ENCODE results near the gene CRNKL1. TPM values are rescaled to one million over a fixed set of nuclear protein-coding genes. Genes with fewer than 3 reads are reported as not detected.
"Not testable (repeated sequence)": the region's sequence is repeated elsewhere in the genome, so short reads cannot be mapped to it uniquely, and the experiment has no call there.

The CRNKL1 gene
- total RNA-seq, 2 experiments from 2014 or later: 13.9 to 20.0 TPM

GRCh38 chr20:20009784-20010253 is 42.4 kb downstream of the CRNKL1 start:
- intact Hi-C loops (cut with micrococcal nuclease; ENCODE audit: unreplicated experiment): no loop called here
- POLR2A ChIA-PET: no interaction called here

DNA sequence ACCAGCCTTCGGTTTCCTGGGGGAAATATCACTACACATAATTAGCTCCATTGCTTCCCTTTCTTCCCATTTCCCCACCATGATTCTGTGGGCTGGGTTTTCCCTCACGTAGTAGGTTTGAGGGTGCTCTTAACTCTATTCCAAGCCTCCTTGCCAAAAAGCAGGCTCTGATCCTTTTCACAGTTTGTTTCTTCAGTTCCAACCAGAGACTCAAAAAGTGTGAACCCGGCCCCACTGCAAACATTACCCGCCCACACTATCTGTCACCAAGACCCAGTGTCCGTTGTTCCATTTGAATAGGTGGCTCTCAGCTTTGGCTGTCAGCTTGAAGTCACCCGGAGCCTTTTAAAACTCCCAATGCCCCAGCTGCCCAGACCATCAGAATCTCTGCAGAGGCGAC is 46.9 kb downstream of the CRNKL1 start:
- no peak overlapping the region for H3K27ac ChIP-seq (ENCODE audit: low read depth, low read length, poor library complexity, severe bottlenecking)
- BruUV-seq (replicated peaks): no TSS peak
- POLR2A ChIA-PET: interaction anchor here (1.7 kb wide), 1 partner anchor 12 kb away, joined by 4 read pairs; the partner anchor contains the start of gene NAA20
- no peaks in the 10 kb centered on the region for H4K20me1 ChIP-seq (ENCODE audit: insufficient read depth, low read length)
- no peaks in the 10 kb centered on the region for H3K36me3 ChIP-seq (ENCODE audit: insufficient read depth, low read length)
- H3K9me3 ChIP-seq (ENCODE audit: low read length): no peaks in the 10 kb centered on the region
- CTCF ChIA-PET (ENCODE audit: unreplicated experiment): no interaction called here
- no peak for DNase-seq (ENCODE audit: low spot score)
- TF ChIP-seq EZH2phosphoT487 (IDR thresholded peaks at IDR 0.05; ENCODE audit: borderline replicate concordance, low read depth, low read length) (no peak), CTCF (conservative IDR thresholded peaks at IDR 0.05; ENCODE audit: low read length) (no peak)
- no peaks in the 10 kb centered on the region for H3K79me2 ChIP-seq (ENCODE audit: insufficient read depth, low read depth, low read length)
- intact Hi-C loops (cut with micrococcal nuclease; ENCODE audit: unreplicated experiment): no loop called here
- H3K4me1 ChIP-seq (ENCODE audit: insufficient read depth, low read length, poor library complexity, severe bottlenecking): no peaks in the 10 kb centered on the region
- H3K4me3 ChIP-seq (ENCODE audit: low read depth, low read length, poor library complexity, severe bottlenecking): no peak overlapping the region
- no peak overlapping the region for H3K4me2 ChIP-seq (ENCODE audit: low read length)
- no peaks in the 10 kb centered on the region for H3K9me2 ChIP-seq (ENCODE audit: insufficient read depth, low read length)
- no peak overlapping the region for H2AFZ ChIP-seq (ENCODE audit: low read length)

More at GRCh38 chr20:20009784-20010253, 42.4 kb downstream of the CRNKL1 start:
- H2AFZ ChIP-seq (ENCODE audit: low read length): no peak overlapping the region
- no peak for DNase-seq (ENCODE audit: low spot score)
- no peak overlapping the region for H3K4me2 ChIP-seq (ENCODE audit: low read length)
- BruUV-seq (replicated peaks): no TSS peak
- TF ChIP-seq EZH2phosphoT487 (IDR thresholded peaks at IDR 0.05; ENCODE audit: borderline replicate concordance, low read depth, low read length): no peak
- no peak for TF ChIP-seq CTCF (conservative IDR thresholded peaks at IDR 0.05; ENCODE audit: low read length)
- H4K20me1 ChIP-seq (ENCODE audit: insufficient read depth, low read length): no peaks in the 10 kb centered on the region
- H3K79me2 ChIP-seq (ENCODE audit: insufficient read depth, low read depth, low read length): no peaks in the 10 kb centered on the region
- no peak overlapping the region for H3K4me3 ChIP-seq (ENCODE audit: low read depth, low read length, poor library complexity, severe bottlenecking)
- H3K27ac ChIP-seq (ENCODE audit: low read depth, low read length, poor library complexity, severe bottlenecking): no peak overlapping the region
- no peaks in the 10 kb centered on the region for H3K36me3 ChIP-seq (ENCODE audit: insufficient read depth, low read length)
- H3K9me3 ChIP-seq (ENCODE audit: low read length): no peaks in the 10 kb centered on the region
- H3K4me1 ChIP-seq (ENCODE audit: insufficient read depth, low read length, poor library complexity, severe bottlenecking): no peaks in the 10 kb centered on the region
- CTCF ChIA-PET (ENCODE audit: unreplicated experiment): no interaction called here
- no peaks in the 10 kb centered on the region for H3K9me2 ChIP-seq (ENCODE audit: insufficient read depth, low read length)

GRCh38 chr20:20003955-20004322 is 48.3 kb downstream of the CRNKL1 start:
- H3K36me3 ChIP-seq (ENCODE audit: insufficient read depth, low read length); DNase-seq (ENCODE audit: low spot score); H3K9me2 ChIP-seq (ENCODE audit: insufficient read depth, low read length); H3K27ac ChIP-seq (ENCODE audit: low read depth, low read length, poor library complexity, severe bottlenecking); H4K20me1 ChIP-seq (ENCODE audit: insufficient read depth, low read length); H3K4me2 ChIP-seq (ENCODE audit: low read length); H2AFZ ChIP-seq (ENCODE audit: low read length); H3K79me2 ChIP-seq (ENCODE audit: insufficient read depth, low read depth, low read length); BruUV-seq (replicated peaks); CTCF ChIA-PET (ENCODE audit: unreplicated experiment); intact Hi-C loops (cut with micrococcal nuclease; ENCODE audit: unreplicated experiment); H3K4me3 ChIP-seq (ENCODE audit: low read depth, low read length, poor library complexity, severe bottlenecking); H3K9me3 ChIP-seq (ENCODE audit: low read length); H3K4me1 ChIP-seq (ENCODE audit: insufficient read depth, low read length, poor library complexity, severe bottlenecking): not testable (repeated sequence)
- POLR2A ChIA-PET: interaction anchor here (0.6 kb wide), 1 partner anchor 1447 kb away, joined by 7 read pairs; no protein-coding TSS in a partner anchor
